ENCODE results near the gene LGI4.
A peak's percentile ranks its signal among the peaks of the same experiment; 100 is the strongest.
"Not testable (repeated sequence)": the region's sequence is repeated elsewhere in the genome, so short reads cannot be mapped to it uniquely, and the experiment has no call there.

LGI4 gene

DNA sequence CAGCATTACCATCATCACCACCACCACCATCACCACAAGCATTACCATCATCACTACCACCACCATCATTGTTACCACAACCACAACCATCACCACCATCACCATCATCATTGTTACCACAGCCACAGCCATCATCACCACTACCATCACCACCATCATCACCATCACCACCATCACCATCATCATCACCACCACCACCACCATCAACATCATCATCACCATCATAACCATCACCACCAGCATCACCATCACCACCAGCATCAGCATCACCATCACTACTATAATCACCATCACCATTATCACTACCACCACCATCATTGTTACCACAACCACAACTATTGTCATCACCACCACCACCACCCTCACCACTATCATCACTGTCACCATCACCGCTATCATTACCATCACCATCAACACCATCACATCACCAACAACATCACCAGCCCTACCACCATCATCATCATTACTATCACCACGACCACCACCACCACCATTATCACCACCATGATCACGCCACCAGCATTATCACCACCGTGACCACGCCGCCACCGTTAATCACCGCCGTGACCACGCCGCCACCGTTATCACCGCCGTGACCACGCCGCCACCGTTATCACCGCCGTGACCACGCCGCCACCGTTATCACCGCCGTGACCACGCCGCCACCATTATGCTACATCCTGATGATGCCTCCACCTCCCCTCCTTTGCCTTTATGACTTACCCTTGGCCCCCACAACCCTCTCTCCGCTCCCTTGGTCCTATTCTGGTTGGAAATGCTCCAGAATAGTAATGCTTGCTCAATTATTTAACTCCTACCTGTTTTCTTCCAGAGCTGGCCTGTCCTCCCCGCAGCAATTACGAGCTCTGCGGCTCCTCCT, 29.2 kb downstream of the LGI4 start:
- no peak for DNase-seq (ENCODE audit: low read depth in 2 of 2)

DNA sequence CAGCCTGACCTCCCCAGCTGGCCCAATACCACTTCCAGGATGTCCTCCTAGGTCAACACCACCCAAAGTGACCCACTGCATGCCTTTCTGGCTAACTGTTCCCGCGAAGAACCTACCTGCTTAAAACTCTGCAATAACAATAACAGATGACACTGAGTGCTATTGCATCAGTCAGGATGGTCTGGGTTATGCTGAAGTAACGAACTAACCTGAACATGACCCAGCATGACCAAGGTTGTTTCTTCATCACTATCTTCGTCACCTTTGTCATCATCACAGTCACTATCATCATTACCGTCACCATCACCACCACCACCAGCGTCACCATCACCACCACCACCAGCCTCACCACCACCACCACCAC, 29.8 kb downstream of the LGI4 start:
- DNase-seq (ENCODE audit: low read depth in 2 of 2) = no peak

DNA sequence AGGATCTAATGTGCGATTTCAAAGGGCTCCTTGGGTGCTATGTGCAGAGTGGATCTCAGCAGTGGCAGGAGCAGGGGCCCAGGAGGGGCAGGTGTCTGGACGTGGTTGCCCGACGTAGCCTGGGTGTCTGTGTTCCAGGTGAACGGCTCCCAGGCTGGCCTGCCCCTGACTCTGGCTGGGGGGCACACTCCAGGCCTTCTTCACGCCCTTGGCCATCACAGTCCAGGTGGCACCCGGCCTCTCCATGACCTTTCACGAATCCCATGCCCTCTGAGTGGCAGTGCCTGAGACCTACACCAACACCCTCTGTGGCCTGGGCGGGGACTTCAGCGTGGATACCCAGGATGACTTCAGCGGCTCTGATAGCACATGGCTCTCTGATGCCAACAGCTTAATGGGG, 30.5 kb downstream of the LGI4 start:
- no peak for DNase-seq (ENCODE audit: low read depth in 2 of 2)

DNA sequence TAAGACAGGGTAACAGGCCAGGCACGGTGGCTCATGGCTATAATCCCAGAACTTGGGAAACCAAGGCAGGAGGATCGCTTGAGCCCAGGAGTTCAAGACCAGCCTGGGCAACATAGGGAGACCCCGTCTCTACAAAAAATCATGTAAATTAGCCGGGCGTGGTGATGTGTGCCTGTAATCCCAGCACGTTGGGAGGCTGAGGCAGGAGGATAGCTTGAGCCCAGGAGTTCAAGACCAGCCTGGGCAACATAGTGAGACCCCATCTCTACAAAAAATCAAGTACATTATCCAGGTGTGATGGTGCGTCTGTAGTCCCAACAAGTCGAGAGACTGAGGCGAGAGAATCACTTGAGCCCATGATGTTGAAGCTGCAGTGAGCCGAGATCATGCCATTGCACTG, 31.2 kb downstream of the LGI4 start:
- DNase-seq (ENCODE audit: low read depth in 2 of 2) = not testable (repeated sequence)

DNA sequence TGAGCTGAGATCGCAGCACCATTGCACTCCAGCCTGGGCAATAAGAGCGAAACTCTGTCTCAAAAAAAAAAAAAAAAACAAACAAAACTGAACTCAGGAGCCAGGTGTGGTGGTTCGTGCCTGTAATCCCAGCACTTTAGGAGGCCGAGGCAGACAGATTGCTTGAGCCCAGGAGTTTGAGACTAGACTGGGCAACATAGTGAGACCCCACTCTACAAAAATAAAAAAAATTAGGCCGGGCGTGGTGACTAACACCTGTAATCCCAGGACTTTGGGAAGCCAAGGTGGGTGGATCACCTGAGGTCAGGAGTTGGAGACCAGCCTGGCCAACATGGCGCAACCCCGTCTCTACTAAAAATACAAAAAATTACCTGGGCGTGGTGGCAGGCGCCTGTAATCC, 32.9 kb downstream of the LGI4 start:
- not testable (repeated sequence) for DNase-seq (ENCODE audit: low read depth in 2 of 2)

DNA sequence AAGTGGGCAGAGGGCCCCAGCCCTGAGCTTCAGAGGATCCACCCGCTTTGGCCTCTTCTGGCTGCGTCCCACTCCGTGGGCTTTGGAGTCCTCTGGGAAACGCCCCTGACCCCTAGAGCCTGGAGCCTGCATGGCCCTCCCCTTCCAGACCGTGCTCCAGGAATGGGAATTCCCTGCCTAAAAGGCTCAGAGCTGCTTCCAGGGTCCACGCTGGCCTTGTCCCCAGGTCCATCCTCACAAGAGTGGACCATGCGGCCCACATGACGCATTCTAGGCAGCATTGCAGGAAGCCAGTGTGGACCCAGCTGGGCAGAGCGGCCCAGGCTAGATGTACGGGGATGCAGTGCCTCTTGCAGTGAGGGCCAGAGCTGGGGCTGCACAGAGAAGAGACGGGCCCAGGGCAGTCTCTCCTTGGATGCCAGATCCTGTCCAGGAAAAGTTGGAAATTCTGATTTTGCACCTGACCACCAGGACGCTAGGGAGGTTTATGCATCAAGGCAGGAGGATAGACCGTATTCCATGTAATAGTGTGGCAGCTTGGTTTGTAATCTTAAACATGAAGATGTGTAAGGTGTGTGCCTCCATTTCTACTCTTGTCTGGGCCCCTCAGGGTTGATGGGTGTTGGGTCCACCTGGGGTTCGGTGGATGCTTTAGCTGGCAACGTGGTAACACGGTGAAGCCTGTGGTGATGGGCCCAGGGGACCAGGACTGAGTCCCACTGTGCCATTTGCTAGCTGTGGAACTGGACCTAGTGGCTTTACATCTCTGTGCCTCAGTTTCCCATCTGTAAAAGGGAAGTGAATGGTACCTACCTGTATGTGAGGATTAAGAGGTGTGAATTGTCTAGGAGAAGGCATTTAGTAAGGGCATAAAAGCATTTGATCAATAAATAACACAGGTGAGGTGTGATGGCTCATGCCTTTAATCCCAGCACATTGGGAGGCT, 34.0 kb downstream of the LGI4 start:
- no peak for DNase-seq (ENCODE audit: low read depth in 2 of 2)

DNA sequence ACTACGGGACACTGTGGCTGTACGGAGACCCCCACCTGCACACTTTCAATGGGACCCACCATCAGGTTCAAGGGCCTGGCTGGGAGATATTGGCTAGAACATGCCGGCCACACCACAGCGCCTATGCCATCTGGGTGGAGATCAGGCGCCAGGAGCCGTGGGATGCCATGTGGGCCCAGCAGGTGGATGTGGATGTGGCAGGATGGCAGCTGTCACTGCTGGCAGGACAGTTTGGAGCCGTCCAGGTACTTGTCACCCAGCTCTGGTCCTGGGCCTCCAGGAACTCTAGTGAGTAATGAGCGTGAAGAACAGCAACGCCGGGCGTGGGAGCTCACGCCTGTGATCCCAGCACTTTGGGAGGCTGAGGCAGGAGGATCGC, 35.0 kb downstream of the LGI4 start:
- no peak for DNase-seq (ENCODE audit: low read depth in 2 of 2)

DNA sequence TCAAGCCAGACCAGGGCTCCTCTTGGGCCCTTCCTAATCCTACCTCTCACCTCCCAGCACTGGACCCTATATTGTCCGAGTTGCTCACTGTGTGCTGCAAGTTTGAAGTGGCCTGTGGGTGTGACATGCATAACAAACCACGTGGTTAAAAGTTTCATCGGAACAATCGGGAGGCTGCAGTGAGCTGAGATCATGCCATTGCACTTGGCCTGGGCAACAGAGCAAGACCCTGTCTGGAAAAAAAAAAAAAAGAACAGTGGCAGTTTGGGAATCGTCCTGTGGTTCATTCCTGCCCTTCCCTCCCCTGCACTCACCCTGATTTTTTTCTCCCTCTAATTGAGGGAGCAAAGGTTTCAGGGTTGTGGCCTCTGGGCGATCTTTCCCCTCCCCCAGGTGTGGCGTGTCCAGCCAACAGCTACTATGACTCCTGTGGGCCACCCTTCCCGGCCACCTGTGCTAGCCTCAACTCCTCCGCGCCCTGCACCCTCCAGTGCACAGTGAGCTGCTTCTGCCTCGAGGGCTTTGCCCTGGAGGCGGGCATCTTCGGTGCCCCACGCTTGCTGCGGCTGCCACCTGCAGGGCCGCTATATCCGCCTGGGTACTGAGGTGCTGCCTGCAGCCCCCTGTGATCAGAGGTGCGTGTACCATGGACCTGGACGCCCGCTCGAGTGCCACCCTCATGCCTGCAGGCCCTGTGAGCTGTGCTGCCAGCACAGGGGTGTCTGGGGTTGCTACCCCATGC, 35.5 kb downstream of the LGI4 start:
- no peak for DNase-seq (ENCODE audit: low read depth in 2 of 2)

DNA sequence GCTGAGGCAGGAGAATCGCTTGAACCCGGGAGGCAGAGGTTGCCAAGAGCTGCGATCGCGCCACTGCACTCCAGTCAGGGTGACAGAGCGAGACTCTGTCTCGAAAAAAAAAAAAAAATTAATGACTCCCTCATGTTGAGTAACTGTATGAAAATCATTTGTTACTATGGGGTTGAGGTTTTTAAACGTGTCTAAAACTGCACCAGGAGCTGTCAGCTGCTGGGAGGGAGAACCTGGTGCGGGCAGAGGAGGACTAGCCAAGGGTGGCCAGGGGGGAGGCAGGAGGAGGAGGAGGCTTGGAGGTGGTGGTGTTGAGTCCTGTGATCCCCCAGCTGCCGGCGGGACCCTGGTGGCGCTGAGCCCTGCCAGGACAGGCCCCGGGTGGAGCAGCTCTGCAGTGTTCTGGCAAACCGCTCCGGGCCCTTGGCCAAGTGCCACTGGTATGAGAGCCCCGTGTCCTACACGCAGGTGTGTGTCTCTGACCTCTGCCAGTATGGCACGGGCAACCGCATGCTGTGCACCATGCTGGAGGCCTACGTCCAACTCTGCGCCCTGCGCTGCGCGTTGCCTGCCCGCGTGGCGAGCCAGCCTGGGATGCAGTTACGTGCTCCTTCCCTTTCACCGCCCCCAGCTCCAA, 36.3 kb downstream of the LGI4 start:
- no peak for DNase-seq (ENCODE audit: low read depth in 2 of 2)

DNA sequence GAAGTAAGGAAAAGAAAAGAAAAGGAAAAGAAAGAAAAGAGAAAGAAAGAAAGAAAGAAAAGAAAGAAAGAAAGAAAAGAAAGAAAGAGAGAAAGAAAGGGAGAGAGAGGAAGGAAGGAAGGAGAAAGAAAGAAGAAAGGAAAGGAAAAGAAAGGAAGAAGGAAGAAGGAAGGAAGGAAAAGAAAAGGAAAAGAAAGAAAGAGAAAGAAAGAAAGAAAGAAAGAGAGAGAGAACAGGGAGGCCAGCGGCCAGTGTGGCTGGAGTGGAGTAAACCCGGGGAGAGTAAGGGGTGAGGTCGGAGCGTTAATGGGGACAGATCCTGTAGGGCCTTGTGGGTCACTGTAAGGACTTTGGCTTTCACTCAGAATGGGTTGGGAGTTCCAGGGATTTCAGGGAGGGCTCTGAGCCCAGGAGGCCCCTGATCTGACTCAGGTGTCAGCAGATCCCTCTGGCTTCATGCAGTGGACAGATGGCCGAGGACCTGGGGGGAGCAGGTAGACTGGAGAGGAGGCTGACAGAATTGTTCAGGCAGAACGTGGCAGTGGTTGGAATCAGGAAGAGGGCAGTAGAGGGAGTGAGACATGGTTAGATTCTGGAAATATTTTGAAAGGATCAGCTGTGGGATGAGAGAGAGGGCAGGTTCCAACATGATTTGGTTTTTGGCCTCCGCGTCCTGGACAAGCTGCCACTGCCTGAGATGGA, 39.0 kb downstream of the LGI4 start:
- no peak for DNase-seq (ENCODE audit: low read depth in 2 of 2)

DNA sequence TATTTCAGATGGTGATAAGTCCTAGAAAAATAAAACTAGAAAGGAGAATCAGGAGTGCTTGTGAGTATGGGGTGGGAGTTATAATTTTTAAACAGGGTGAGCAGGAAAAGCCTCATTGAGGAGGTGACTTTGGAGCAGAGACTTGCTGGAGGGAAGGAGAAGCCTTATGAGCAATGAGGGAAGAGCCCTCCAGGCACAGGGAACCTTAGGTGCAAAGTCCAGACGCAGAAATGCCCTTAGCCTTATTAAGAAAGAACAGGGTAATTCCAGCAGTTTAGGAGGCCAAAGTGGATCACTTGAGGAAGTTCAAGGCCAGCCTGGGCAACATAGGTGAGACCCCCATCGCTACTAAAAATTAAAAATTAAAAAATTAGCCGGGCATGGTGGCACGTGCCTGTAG, 40.2 kb downstream of the LGI4 start:
- DNase-seq (ENCODE audit: low read depth in 2 of 2) = no peak

DNA sequence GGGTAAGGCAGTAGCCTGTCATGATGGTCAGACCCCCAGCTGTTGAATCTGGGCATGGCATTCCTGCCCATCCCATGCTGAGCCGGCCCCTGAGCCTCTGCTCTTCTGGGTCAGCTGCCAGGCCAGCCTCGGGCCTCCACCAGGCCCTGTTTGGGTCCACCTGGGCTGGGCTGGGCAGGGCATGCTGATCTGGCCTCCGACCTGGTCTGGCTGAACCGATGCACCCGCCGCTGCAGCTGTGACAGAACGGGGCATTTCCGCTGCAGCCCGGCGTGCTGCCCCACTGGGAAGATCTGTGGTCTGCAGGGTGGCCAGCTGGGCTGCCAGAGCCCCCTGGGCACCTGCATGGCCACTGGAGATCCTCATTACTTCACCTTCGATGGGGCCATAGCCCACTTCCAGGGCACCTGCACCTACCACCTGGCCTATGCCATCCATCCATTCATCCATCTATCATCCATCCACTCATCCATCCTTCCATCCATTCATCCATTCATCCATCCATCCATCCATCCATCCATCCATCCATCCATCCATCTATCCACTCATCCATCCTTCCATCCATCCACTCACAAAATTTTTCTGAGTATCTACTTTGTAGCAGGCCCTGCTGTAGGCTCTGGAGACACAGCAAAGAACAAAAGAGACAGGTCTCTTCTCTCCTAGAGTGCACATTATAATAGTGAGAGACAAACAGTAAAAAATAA, 40.8 kb downstream of the LGI4 start:
- DNase-seq (ENCODE audit: low read depth in 2 of 2) = no peak

DNA sequence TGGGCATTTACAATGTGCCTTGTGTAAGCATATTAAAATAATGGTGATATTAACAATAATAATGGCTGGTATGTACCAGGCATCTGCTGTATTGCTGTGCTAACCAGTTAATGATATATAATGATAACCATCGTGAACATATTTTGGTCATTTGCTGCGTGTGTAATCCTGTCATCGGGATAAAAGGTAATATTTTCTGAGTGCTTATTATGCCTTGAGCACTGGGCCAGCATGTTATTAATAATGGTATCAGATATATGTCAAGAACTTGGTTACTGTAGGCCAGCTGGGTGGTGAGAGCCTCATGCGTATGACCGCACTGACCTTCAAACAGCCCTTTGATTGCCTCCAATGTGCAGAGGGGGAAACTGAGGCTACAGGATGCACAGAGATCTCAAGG, 41.4 kb downstream of the LGI4 start:
- DNase-seq (ENCODE audit: low read depth in 2 of 2) = no peak

DNA sequence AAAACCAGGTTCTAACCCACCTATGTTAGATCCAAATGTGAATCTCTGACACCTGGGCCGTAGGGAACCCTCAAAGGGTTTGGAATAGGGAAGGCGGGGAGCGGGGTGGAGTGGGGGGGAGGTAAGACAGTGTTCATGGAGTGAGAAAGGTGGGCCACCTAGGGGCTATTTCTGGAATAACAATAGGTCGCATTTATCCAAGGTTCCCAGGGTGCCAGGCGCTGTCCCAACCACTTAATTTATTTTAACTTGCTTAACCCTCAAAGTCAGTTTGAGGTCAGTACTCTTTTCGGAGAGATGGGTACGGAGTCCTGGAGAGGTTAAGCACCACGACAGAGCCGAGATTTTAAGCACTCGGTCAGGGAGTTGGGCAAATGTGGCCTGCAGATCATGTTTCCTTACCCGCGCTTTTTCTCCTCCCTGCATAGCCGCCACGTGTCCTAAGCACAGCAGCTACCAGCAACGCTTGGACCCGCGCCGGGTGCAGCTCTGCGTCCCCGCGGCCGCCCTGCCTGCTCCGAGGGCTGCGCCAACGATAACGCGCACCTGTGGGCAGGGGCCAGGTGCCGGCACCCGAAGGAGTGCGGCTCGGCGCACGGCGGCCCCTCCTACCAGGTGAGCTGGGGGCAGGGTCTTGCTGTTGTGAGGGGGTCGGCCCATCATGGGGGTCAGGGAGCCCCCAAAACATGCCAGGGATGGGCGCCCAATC, 44.2 kb downstream of the LGI4 start:
- DNase-seq (ENCODE audit: low read depth in 2 of 2) = peak in 1 of 2 donors; percentile 12

DNA sequence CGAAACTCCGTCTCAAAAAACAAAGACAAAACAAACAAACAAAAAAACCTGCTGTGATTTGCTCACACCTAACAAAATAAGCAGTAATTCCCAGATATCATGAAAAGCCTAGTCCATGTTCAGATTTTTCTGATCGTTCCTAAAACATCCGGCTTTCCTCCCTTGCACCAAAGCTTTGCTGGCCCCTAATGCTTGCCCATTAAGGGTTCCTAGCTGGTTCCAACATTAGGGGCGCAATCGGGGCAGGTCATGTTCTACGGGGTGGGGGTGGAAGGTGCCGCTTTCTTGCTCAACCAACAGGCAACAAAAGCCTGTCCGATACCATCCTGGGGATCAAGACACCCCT, 44.7 kb downstream of the LGI4 start:
- no peak for DNase-seq (ENCODE audit: low read depth in 2 of 2)

DNA sequence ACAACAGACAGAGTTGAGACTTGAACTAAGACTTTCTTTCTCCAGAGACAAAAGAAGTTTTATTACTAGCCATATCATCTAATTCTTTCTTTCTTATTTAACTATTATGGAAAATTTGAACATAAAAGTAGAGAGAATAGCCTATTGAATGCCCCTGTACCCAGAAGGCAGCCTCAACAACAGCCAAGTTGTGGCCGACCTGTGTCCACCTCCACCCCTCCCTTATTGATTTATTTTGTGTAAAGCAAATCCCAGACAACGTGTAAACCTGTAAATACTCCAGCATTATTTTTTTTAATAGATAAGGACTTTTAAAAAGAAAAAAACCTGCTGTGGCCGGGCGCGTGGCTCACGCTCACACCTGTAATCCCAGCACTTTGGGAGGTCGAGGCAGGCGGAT, 45.3 kb downstream of the LGI4 start:
- no peak for DNase-seq (ENCODE audit: low read depth in 2 of 2)

DNA sequence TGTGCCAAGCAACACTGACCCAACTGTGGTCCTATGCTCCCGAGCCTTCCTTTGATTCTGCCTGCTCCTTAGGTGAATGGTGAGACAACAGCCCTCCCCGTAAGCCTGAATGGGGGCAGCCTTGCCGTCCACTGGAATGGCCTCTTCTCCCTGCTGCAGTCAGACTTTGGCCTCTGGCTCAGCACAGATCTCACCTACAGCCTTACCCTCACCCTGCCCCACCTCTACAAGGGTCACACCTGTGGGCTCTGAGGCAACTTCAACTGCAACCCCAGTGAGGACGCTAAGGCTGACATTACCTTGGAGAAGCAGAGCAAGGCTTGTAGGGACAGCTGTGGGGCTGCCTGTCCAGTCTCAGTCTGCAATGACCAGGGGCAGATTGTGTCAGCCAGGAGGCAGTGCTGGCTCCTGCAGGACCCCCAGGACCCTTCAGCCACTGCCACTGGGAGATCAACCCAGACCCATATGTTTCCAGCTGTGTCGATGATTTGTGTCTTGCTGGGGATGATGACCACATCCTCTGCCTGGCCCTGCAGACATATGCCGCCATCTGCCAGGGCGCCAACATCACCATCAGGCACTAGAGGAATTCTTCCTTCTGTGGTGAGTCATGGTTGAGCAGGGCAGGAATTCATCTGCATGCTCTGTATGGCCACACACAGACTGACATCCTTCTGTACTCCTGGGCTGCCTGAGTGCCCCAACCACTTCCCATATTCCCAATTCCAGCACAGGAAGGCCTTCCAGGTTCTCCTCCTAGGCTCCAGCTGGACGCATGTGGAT, 46.5 kb downstream of the LGI4 start:
- DNase-seq (ENCODE audit: low read depth in 2 of 2) = no peak

DNA sequence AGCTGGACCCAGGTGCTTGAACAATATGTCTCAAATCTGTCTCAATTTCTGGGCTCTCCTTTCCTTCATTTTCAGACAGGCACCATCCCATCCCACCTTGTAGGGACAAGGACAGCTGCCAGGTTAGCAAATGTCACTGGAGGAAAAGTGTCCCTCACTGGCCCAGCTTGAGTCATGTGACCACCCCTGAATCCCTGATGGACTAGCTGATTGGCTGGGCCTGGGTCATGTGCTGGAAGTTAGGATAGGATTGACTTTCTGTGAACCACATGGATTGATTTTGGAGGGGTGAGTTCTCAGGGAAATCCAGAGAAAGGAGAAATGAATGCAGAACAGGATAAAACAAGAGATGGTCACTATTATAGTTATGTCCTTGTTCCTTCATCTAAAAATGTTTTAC, 47.5 kb downstream of the LGI4 start:
- DNase-seq (ENCODE audit: low read depth in 2 of 2) = no peak

DNA sequence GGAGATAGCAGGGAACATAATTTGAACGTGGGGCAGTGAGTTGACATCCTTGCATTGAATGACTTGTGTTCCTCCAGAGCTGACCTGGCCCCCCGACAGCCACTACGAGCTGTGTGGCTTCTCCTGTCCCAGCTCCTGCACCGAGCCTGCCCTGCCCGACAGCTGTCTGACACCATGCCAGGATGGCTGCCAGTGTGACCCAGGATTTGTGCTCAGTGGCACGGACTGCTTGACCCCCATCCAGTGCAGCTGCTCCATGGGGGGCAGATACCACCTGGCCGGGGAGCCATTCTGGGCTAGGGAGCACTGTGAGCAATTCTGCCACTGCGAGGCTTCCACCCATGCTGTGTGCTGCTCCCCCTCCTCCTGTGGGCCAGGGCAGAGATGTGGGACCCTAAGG, 48.4 kb downstream of the LGI4 start:
- DNase-seq (ENCODE audit: low read depth in 2 of 2) = no peak

Measured in stimulated activated CD8-positive, alpha-beta memory T cell treated with anti-CD3 and anti-CD28 coated beads, Interleukin-2, amount 100 ng/mL, for 1 hour (primary cell).